Central memory CD8-positive, alpha-beta T cell (primary cell): ENCODE results near the gene SLC6A5.

Experiments used
- ATAC-seq: fragments of 150-1000 bp; cut with Tn5 transposase; replicated peaks from 2 replicates; pipeline ENCODE4 v1.10.0; 2022; ENCODE audit warnings: mild to moderate bottlenecking, moderate FRiP score, moderate number of reproducible peaks; ENCODE audit not compliant: poor library complexity, severe bottlenecking; ENCODE audit errors: extremely low read depth
- DNase-seq, 2 donors: peaks; one replicate each; pipeline ENCODE4 v3.0.0; 2021; ENCODE audit warnings: low spot score in 2 of 2
- H3K27ac Mint-ChIP-seq: one replicate; pipeline ENCODE4 v1.8.0; 2022; ENCODE audit warnings: low read depth, mild to moderate bottlenecking, moderate library complexity, mixed read lengths
- H3K27me3 Mint-ChIP-seq: one replicate; pipeline ENCODE4 v1.8.0; 2022; ENCODE audit warnings: mixed read lengths
- H3K36me3 Mint-ChIP-seq: one replicate; pipeline ENCODE4 v1.8.0; 2022; ENCODE audit warnings: mild to moderate bottlenecking, moderate library complexity, mixed read lengths; ENCODE audit not compliant: insufficient read depth
- H3K4me1 Mint-ChIP-seq: one replicate; pipeline ENCODE4 v1.8.0; 2022; ENCODE audit warnings: mixed read lengths
- H3K4me3 Mint-ChIP-seq: one replicate; pipeline ENCODE4 v1.8.0; 2022; ENCODE audit warnings: mild to moderate bottlenecking, moderate library complexity, mixed read lengths
- H3K9me3 Mint-ChIP-seq: one replicate; pipeline ENCODE4 v1.8.0; 2022; ENCODE audit warnings: mixed read lengths

Gene SLC6A5

GRCh38 chr11:20669820-20670684, 70.6 kb downstream of the SLC6A5 start:
- H3K36me3 Mint-ChIP-seq = no peaks in the 10 kb centered on the region
- no peak overlapping the region for H3K4me3 Mint-ChIP-seq
- no peak for ATAC-seq
- H3K9me3 Mint-ChIP-seq = no peaks in the 10 kb centered on the region
- H3K27ac Mint-ChIP-seq = no peak overlapping the region
- H3K4me1 Mint-ChIP-seq = peaks cover 12% of the 10 kb centered on the region
- DNase-seq = no peak
- H3K27me3 Mint-ChIP-seq = peaks cover 88% of the 10 kb centered on the region

GRCh38 chr11:20670932-20671403, 71.6 kb downstream of the SLC6A5 start:
- H3K36me3 Mint-ChIP-seq = peaks cover 2% of the 10 kb centered on the region
- peaks cover 3% of the 10 kb centered on the region for H3K9me3 Mint-ChIP-seq
- peaks cover 12% of the 10 kb centered on the region for H3K4me1 Mint-ChIP-seq
- H3K27me3 Mint-ChIP-seq = peaks cover 90% of the 10 kb centered on the region
- H3K27ac Mint-ChIP-seq = no peak overlapping the region
- H3K4me3 Mint-ChIP-seq = no peak overlapping the region
- DNase-seq (no peak), ATAC-seq (no peak)

GRCh38 chr11:20671856-20672546, 72.6 kb downstream of the SLC6A5 start:
- DNase-seq (no peak), ATAC-seq (no peak)
- Mint-ChIP-seq H3K4me1 (peaks cover 12% of the 10 kb centered on the region), H3K36me3 (peaks cover 2% of the 10 kb centered on the region), H3K4me3 (no peak overlapping the region), H3K9me3 (peaks cover 6% of the 10 kb centered on the region), H3K27ac (no peak overlapping the region), H3K27me3 (peaks cover 84% of the 10 kb centered on the region)

GRCh38 chr11:20672575-20672974, 73.2 kb downstream of the SLC6A5 start:
- H3K27me3 Mint-ChIP-seq = peaks cover 81% of the 10 kb centered on the region
- H3K4me3 Mint-ChIP-seq = no peak overlapping the region
- H3K4me1 Mint-ChIP-seq = peaks cover 12% of the 10 kb centered on the region
- peaks cover 2% of the 10 kb centered on the region for H3K36me3 Mint-ChIP-seq
- H3K9me3 Mint-ChIP-seq = peaks cover 6% of the 10 kb centered on the region
- ATAC-seq = no peak
- no peak for DNase-seq
- no peak overlapping the region for H3K27ac Mint-ChIP-seq

GRCh38 chr11:20676658-20677057, 77.2 kb downstream of the SLC6A5 start:
- Mint-ChIP-seq H3K4me1 (no peaks in the 10 kb centered on the region), H3K27ac (no peak overlapping the region), H3K9me3 (peaks cover 6% of the 10 kb centered on the region), H3K4me3 (no peak overlapping the region), H3K36me3 (peaks cover 2% of the 10 kb centered on the region), H3K27me3 (peaks cover 53% of the 10 kb centered on the region)
- ATAC-seq (no peak), DNase-seq (no peak)

GRCh38 chr11:20688761-20689160, 89.4 kb downstream of the SLC6A5 start:
- Mint-ChIP-seq H3K27me3 (peaks cover 15% of the 10 kb centered on the region), H3K36me3 (no peaks in the 10 kb centered on the region), H3K4me3 (no peak overlapping the region), H3K27ac (no peak overlapping the region), H3K4me1 (no peaks in the 10 kb centered on the region), H3K9me3 (peaks cover 1% of the 10 kb centered on the region)
- no peak for DNase-seq
- no peak for ATAC-seq

GRCh38 chr11:20707876-20708275, 108.5 kb downstream of the SLC6A5 start:
- ATAC-seq = no peak
- Mint-ChIP-seq H3K36me3 (peaks cover 1% of the 10 kb centered on the region), H3K4me1 (no peaks in the 10 kb centered on the region), H3K4me3 (no peak overlapping the region), H3K9me3 (peaks cover 20% of the 10 kb centered on the region), H3K27ac (no peak overlapping the region), H3K27me3 (no peaks in the 10 kb centered on the region)
- DNase-seq = no peak
